Colonic mucosa (tissue), 4 donors: ENCODE results near the gene ZACN. TPM values are rescaled to one million over a fixed set of nuclear protein-coding genes. Genes with fewer than 3 reads are reported as not detected.

ENCODE experiments used
- DNase-seq: peaks from one replicate; pipeline ENCODE4 v3.0.0-alpha.2; 2020
- H3K27ac ChIP-seq: fragments of 200-600 bp; one replicate; pipeline ENCODE4 v1.8.0; 2021
- H3K27me3 ChIP-seq: fragments of 200-600 bp; one replicate; pipeline ENCODE4 v1.8.0; 2021
- H3K36me3 ChIP-seq: fragments of 200-600 bp; one replicate; pipeline ENCODE4 v1.8.0; 2021
- H3K4me1 ChIP-seq: fragments of 200-600 bp; one replicate; pipeline ENCODE4 v1.8.0; 2021; ENCODE audit warnings: mild to moderate bottlenecking
- H3K4me3 ChIP-seq: fragments of 200-600 bp; one replicate; pipeline ENCODE4 v1.8.0; 2021
- H3K9ac ChIP-seq, 2 donors: one replicate each; pipeline ENCODE4 v1.7.0; 2013; ENCODE audit warnings: control low read depth in 2 of 2, low read depth in 2 of 2, low read length in 2 of 2
- H3K9me3 ChIP-seq: fragments of 200-600 bp; one replicate; pipeline ENCODE4 v1.8.0; 2021
- CTCF ChIP-seq: fragments of 200-600 bp; IDR thresholded peaks from one replicate; pipeline ENCODE4 v1.8.0; 2022; ENCODE audit warnings: antibody characterized with exemption, mild to moderate bottlenecking
- intact Hi-C: fragments of 100-400 bp; cut with DNase I; formaldehyde crosslinking; loops from one replicate; pipeline ENCODE4 v1.14.1; 2022
- total RNA-seq, 2 donors: library from RNA; stranded (reverse); fragmentation: NEBNext Ultra II Directional in 1 of 2; extraction: Animal tissue kit (Norgen Biotek cat#: 25700) in 1 of 2; gene quantifications; one replicate each; pipeline ENCODE4 v1.2.1, GENCODE V29; 2021
- donor health status: healthy.
- donor health status: DM: no; HTN: no; CAD: no.
- donor health status: DM: no; HTN: no; CAD: no.

The ZACN gene
- total RNA-seq = not detected

- no peak within 1 kb of the TSS for H3K9ac ChIP-seq
- peaks cover 28% of the 10 kb centered on the region for H3K4me1 ChIP-seq
Observed at GRCh38 chr17:76078860-76079534, at the start of gene ZACN. TSS of gene ZACN (plus strand) at chr17:76079182. CDS start at chr17:76079265, 83 bp downstream.

GRCh38 chr17:76032073-76032779 lies 46.8 kb upstream of the ZACN start:
- peaks cover 9% of the 10 kb centered on the region for H3K4me1 ChIP-seq
- H3K27me3 ChIP-seq = no peaks in the 10 kb centered on the region
- DNase-seq = no peak
- H3K27ac ChIP-seq = no peak overlapping the region
- no peak overlapping the region for H3K4me3 ChIP-seq
- no peaks in the 10 kb centered on the region for H3K36me3 ChIP-seq
- no peaks in the 10 kb centered on the region for H3K9me3 ChIP-seq
- no peak overlapping the region for H3K9ac ChIP-seq
- intact Hi-C loops = no loop called here
- TF ChIP-seq CTCF = no peak

More at GRCh38 chr17:76078860-76079534, at the start of gene ZACN:
- intact Hi-C loops = loop anchor here (10.0 kb wide), 1 partner anchor 64 kb away; no protein-coding TSS in a partner anchor
- DNase-seq = no peak
- no peaks in the 10 kb centered on the region for H3K9me3 ChIP-seq
- TF ChIP-seq CTCF = no peak
- peaks cover 57% of the 10 kb centered on the region for H3K27me3 ChIP-seq
- no peak within 1 kb of the TSS for H3K27ac ChIP-seq
- H3K4me3 ChIP-seq = no peak within 1 kb of the TSS
- no peaks in the 10 kb centered on the region for H3K36me3 ChIP-seq

- Histone ChIP-seq H3K4me3 (no peak overlapping the region), H3K27me3 (no peaks in the 10 kb centered on the region), H3K36me3 (no peaks in the 10 kb centered on the region), H3K9ac (no peak overlapping the region), H3K27ac (no peak overlapping the region), H3K9me3 (no peaks in the 10 kb centered on the region), H3K4me1 (peaks cover 9% of the 10 kb centered on the region)
- no peak for TF ChIP-seq CTCF
- DNase-seq = no peak
- intact Hi-C loops = no loop called here
Observed at GRCh38 chr17:76032780-76033108, 46.2 kb upstream of the ZACN start.

DNA sequence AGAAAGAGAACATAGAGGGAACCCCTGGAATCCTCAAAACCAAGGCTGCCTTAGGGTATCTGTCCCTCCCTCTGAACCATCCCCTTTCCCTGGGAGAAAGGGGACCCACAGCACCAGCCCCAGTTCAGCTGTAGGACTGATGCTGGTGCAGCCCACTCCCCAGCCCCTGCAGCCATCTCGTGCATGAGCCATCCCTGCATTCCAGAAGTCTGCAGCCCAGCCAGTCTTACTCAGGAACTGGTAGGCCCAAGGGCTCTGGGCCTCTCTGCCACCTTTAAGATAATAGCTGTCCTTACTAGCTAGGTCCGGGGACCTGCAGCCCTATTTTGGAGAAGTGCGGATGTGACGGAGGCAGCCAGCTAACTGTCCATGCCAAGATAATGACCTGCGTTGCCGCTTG lies 45.8 kb upstream of the ZACN start:
- H3K4me3 ChIP-seq = no peak overlapping the region
- intact Hi-C loops = no loop called here
- DNase-seq = no peak
- H3K4me1 ChIP-seq = peaks cover 9% of the 10 kb centered on the region
- H3K36me3 ChIP-seq = no peaks in the 10 kb centered on the region
- H3K27me3 ChIP-seq = no peaks in the 10 kb centered on the region
- no peak overlapping the region for H3K27ac ChIP-seq
- no peak overlapping the region for H3K9ac ChIP-seq
- H3K9me3 ChIP-seq = no peaks in the 10 kb centered on the region
- TF ChIP-seq CTCF = no peak

DNA sequence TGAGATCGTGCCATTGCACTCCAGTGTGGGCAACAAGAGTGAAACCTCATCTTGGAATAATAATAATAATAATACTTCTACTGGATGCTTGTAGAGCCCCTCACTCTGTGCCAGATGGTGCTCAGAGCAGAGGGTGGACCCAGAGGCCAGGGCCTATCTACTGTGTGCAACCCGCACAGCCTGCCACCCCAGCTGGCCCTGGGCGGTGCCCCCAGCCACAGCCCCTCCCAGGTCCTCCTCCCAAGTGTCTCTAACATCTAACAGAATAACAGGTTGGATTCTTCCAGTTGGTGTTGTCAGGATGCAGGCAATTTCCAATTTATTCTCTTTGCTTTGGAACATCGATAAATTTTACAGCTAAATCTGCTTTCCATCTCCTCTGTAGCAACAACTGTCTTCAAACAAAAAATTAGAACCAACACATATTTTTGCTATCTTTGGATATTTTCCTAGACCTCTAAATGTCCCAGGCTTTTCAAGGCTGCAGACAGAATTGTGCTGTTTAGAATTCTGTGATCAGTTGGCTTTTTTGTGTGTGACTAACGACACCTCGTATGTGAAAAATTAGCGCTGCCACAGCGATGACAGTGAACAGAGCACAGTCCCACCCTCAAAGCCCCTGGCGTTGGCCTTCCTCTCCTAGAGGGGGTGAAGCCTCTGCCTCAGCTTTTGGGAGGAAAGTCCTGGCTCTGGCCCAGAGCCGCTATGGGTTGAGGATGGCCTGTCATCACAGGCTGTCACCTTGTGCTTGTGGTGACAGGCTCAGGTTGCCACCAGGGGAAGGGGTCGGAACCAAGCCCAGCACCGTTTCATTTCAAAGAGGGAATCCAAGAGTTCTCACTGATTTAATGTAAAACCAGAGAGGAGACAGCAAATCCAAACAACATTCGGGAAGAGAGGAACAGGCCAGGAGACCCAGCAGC lies 44.3 kb upstream of the ZACN start:
- intact Hi-C loops = no loop called here
- Histone ChIP-seq H3K4me1 (peaks cover 2% of the 10 kb centered on the region), H3K27ac (no peak overlapping the region), H3K9me3 (no peaks in the 10 kb centered on the region), H3K27me3 (no peaks in the 10 kb centered on the region), H3K9ac (no peak overlapping the region), H3K36me3 (no peaks in the 10 kb centered on the region), H3K4me3 (no peak overlapping the region)
- no peak for TF ChIP-seq CTCF
- no peak for DNase-seq
